Measurements from ENCODE around the gene ZC3H14. TPM values are rescaled to one million over a fixed set of nuclear protein-coding genes. Genes with fewer than 3 reads are reported as not detected.

The ZC3H14 gene
- total RNA-seq, 6 experiments from 2014 or later, result 37.2 to 52.5 (median 42.1) TPM

- WGBS (ENCODE audit: insufficient coverage, low coverage, low lambda C conversion rate, missing lambda C conversion rate), result 52% methylated on average over 2 of the region's 2 CpGs
- intact Hi-C loops (cut with DNase I), result no loop called here
- DNase-seq, result no peak
- H3K36me3 ChIP-seq, result peaks cover 0 to 79% (median 35%) of the 10 kb centered on the region in 4 donors
- no peak for TF ChIP-seq CTCF (IDR thresholded peaks at IDR 0.05)
- TF ChIP-seq POLR2A (IDR thresholded peaks at IDR 0.05), result no peak
- ATAC-seq, result no peak
- H3K9me3 ChIP-seq, result no peaks in the 10 kb centered on the region
- no peaks in the 10 kb centered on the region for H3K4me1 ChIP-seq
- H3K4me3 ChIP-seq, result no peak overlapping the region
- no peak overlapping the region for H3K27ac ChIP-seq
- no peaks in the 10 kb centered on the region for H3K27me3 ChIP-seq
Measured at GRCh38 chr14:88605594-88605993, 42.8 kb downstream of the ZC3H14 start.

- peaks cover 0 to under 1% (median 0%) of the 10 kb centered on the region in 4 donors for H3K4me1 ChIP-seq
- H3K27me3 ChIP-seq, result no peaks in the 10 kb centered on the region
- H3K9me3 ChIP-seq, result no peaks in the 10 kb centered on the region
- H3K27ac ChIP-seq, result no peak overlapping the region
- DNase-seq (no peak), ATAC-seq (no peak)
- intact Hi-C loops (cut with DNase I), result no loop called here
- H3K36me3 ChIP-seq, result peaks cover 0 to 81% (median 32%) of the 10 kb centered on the region in 4 donors
- TF ChIP-seq CTCF (IDR thresholded peaks at IDR 0.05) (no peak), POLR2A (IDR thresholded peaks at IDR 0.05) (no peak)
- H3K4me3 ChIP-seq, result no peak overlapping the region
Measured at GRCh38 chr14:88607829-88608228, 45.0 kb downstream of the ZC3H14 start.

- TF ChIP-seq CTCF (IDR thresholded peaks at IDR 0.05) (no peak), POLR2A (IDR thresholded peaks at IDR 0.05) (no peak)
- Histone ChIP-seq H3K27me3 (no peaks in the 10 kb centered on the region), H3K9me3 (no peaks in the 10 kb centered on the region), H3K27ac (no peak overlapping the region), H3K4me3 (no peak overlapping the region), H3K36me3 (peaks cover 0 to 50% (median 20%) of the 10 kb centered on the region in 4 donors), H3K4me1 (peaks cover 0 to 17% (median 7%) of the 10 kb centered on the region in 4 donors)
- 38% methylated on average over 1 of the region's 1 CpG for WGBS (ENCODE audit: insufficient coverage, low coverage, low lambda C conversion rate, missing lambda C conversion rate)
- intact Hi-C loops (cut with DNase I), result no loop called here
- no peak for ATAC-seq
- no peak for DNase-seq
Measured at GRCh38 chr14:88611878-88612277, 49.0 kb downstream of the ZC3H14 start.

GRCh38 chr14:88612981-88613380 is 50.1 kb downstream of the ZC3H14 start:
- WGBS (ENCODE audit: insufficient coverage, low coverage, low lambda C conversion rate, missing lambda C conversion rate), result 68% methylated on average over 4 of the region's 4 CpGs
- Histone ChIP-seq H3K4me3 (no peak overlapping the region), H3K9me3 (no peaks in the 10 kb centered on the region), H3K4me1 (peaks cover 0 to 17% (median 7%) of the 10 kb centered on the region in 4 donors), H3K36me3 (peaks cover 0 to 47% (median 20%) of the 10 kb centered on the region in 4 donors), H3K27me3 (no peaks in the 10 kb centered on the region), H3K27ac (peak overlapping the region in 1 of 3 donors; percentile 59)
- intact Hi-C loops (cut with DNase I), result no loop called here
- no peak for DNase-seq
- ATAC-seq, result peak in 1 of 4 donors; percentile 12
- no peak for TF ChIP-seq POLR2A (IDR thresholded peaks at IDR 0.05)
- no peak for TF ChIP-seq CTCF (IDR thresholded peaks at IDR 0.05)

- H3K9me3 ChIP-seq, result no peaks in the 10 kb centered on the region
- WGBS (ENCODE audit: insufficient coverage, low coverage, low lambda C conversion rate, missing lambda C conversion rate), result 10% methylated on average over 5 of the region's 5 CpGs
- intact Hi-C loops (cut with DNase I), result no loop called here
- H3K4me1 ChIP-seq, result peaks cover 0 to 17% (median 7%) of the 10 kb centered on the region in 4 donors
- H3K36me3 ChIP-seq, result peaks cover 0 to 43% (median 17%) of the 10 kb centered on the region in 4 donors
- H3K27ac ChIP-seq, result peak overlapping the region in 2 of 3 donors; percentile 32 to 59
- no peaks in the 10 kb centered on the region for H3K27me3 ChIP-seq
- TF ChIP-seq POLR2A (IDR thresholded peaks at IDR 0.05), result no peak
- no peak for TF ChIP-seq CTCF (IDR thresholded peaks at IDR 0.05)
- no peak overlapping the region for H3K4me3 ChIP-seq
- peak; percentile 91 to 97 (median 94) for ATAC-seq
- peak in 2 of 3 donors; percentile 53 to 56 for DNase-seq
Measured at GRCh38 chr14:88613552-88614010, 50.7 kb downstream of the ZC3H14 start.
